Measurements from ENCODE around the gene FUS. TPM values are rescaled to one million over a fixed set of nuclear protein-coding genes. Genes with fewer than 3 reads are reported as not detected.
"Not testable (repeated sequence)": the region's sequence is repeated elsewhere in the genome, so short reads cannot be mapped to it uniquely, and the experiment has no call there.

The FUS gene
- total RNA-seq, 1 donor from 2014 or later: 874 TPM

GRCh38 chr16:31148896-31149295, 31.0 kb upstream of the FUS start:
- Mint-ChIP-seq H3K9me3 (no peaks in the 10 kb centered on the region), H3K4me3 (ENCODE audit: low read depth) (no peak overlapping the region), H3K27me3 (ENCODE audit: low read depth) (peaks cover 15% of the 10 kb centered on the region), H3K4me1 (ENCODE audit: low read depth) (no peaks in the 10 kb centered on the region), H3K27ac (no peak overlapping the region), H3K36me3 (ENCODE audit: low read depth) (no peaks in the 10 kb centered on the region)
- no peak for DNase-seq (ENCODE audit: low spot score)
- intact Hi-C loops (cut with micrococcal nuclease): no loop called here

DNA sequence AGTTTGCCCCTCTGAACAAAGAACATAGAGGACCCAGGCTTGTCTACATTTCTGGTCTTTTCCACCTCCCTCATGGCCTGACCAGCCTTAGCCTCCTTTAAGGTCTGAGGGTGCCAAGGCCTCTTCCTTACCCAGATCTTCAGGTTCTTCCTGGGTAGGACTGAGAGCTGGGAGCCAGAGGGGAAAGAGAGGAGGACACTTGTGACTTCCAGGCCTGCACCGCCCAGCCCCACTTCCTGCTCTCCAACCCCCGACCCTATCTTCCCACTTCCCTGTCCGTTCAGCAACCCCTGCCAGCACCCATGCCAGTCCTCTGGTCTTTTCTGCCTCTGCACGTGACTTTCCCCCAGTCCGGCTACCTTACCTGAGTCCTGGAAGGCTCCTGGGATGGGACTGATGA, 30.6 kb upstream of the FUS start:
- H3K27ac Mint-ChIP-seq: no peak overlapping the region
- intact Hi-C loops (cut with micrococcal nuclease): no loop called here
- no peaks in the 10 kb centered on the region for H3K9me3 Mint-ChIP-seq
- DNase-seq (ENCODE audit: low spot score): no peak
- no peaks in the 10 kb centered on the region for H3K36me3 Mint-ChIP-seq (ENCODE audit: low read depth)
- no peaks in the 10 kb centered on the region for H3K4me1 Mint-ChIP-seq (ENCODE audit: low read depth)
- peaks cover 15% of the 10 kb centered on the region for H3K27me3 Mint-ChIP-seq (ENCODE audit: low read depth)
- no peak overlapping the region for H3K4me3 Mint-ChIP-seq (ENCODE audit: low read depth)

- Mint-ChIP-seq H3K36me3 (ENCODE audit: low read depth) (no peaks in the 10 kb centered on the region), H3K4me3 (ENCODE audit: low read depth) (no peak within 1 kb of the TSS), H3K4me1 (ENCODE audit: low read depth) (no peaks in the 10 kb centered on the region), H3K27ac (no peak within 1 kb of the TSS), H3K9me3 (no peaks in the 10 kb centered on the region), H3K27me3 (ENCODE audit: low read depth) (peaks cover 15% of the 10 kb centered on the region)
- intact Hi-C loops (cut with micrococcal nuclease): no loop called here
- DNase-seq (ENCODE audit: low spot score): no peak
These were observed 29.7 kb upstream of the FUS start, which contains the start of gene PRSS36 for GRCh38 chr16:31149894-31150890. PRSS36 (minus strand) TSS chr16:31150066; CDS start chr16:31150035, 31 bp downstream.

DNA sequence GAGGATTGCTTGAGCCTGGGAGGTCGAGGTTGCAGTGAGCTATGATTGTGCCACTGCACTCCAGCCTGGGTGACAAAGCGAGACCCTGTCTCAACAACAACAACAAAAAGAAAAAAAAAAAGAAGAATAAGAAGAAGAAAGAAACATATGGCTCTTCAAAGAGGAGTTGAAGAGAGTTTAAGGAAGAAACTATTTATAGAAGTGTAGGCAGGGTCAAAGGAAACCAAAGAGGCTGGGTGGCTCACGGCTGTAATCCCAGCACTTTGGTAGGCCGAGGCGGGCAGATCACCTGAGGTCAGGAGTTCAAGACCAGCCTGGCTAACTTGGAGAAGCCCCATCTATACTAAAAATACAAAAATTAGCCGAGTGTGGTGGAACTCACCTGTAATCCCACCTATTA, 29.0 kb upstream of the FUS start:
- H3K4me3 Mint-ChIP-seq (ENCODE audit: low read depth); H3K4me1 Mint-ChIP-seq (ENCODE audit: low read depth); H3K9me3 Mint-ChIP-seq; H3K27ac Mint-ChIP-seq; DNase-seq (ENCODE audit: low spot score); H3K36me3 Mint-ChIP-seq (ENCODE audit: low read depth); intact Hi-C loops (cut with micrococcal nuclease): not testable (repeated sequence)
- H3K27me3 Mint-ChIP-seq (ENCODE audit: low read depth): peaks cover 15% of the 10 kb centered on the region

DNA sequence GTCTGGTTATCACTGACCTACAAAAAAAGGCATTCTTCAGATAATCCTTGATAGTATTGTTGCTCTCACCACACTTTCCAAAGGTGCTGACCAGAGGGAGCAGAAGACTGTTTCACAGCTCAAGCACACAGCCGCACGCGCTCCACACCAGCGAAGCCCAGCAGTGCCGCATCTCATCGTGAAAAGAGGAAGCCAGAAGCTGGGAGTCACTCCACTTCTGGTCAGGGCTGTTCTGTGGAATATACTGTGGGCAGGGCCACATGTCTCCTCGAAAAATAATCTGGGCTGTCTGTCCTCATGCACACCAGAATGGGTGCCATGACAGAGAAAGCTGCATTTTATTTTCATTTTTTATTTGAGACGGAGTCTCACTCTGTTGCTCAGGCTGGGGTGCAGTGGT, 22.8 kb upstream of the FUS start:
- intact Hi-C loops (cut with micrococcal nuclease): no loop called here
- Mint-ChIP-seq H3K4me1 (ENCODE audit: low read depth) (peaks cover 5% of the 10 kb centered on the region), H3K36me3 (ENCODE audit: low read depth) (no peaks in the 10 kb centered on the region), H3K27me3 (ENCODE audit: low read depth) (peaks cover 11% of the 10 kb centered on the region), H3K9me3 (no peaks in the 10 kb centered on the region), H3K4me3 (ENCODE audit: low read depth) (no peak overlapping the region), H3K27ac (no peak overlapping the region)
- no peak for DNase-seq (ENCODE audit: low spot score)

DNA sequence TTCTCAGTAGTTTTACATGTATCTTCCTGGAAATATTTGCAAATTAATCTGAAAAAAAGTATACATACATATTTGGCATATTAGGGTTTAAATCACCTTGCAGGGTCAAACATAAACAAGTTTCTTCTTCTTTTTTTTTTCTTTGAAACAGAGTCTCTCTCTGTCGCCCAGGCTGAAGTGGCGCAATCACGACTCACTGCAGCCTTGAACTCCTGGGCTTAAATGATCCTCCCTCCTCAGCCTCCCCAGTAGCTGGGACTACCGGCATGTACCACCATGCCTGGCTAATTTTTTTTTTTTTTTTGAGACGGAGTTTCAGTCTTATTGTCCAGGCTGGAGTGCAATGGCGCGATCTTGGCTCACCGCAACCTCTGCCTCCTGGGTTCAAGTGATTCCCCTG, 12.6 kb upstream of the FUS start:
- Mint-ChIP-seq H3K36me3 (ENCODE audit: low read depth) (no peaks in the 10 kb centered on the region), H3K27ac (no peak overlapping the region), H3K4me1 (ENCODE audit: low read depth) (no peaks in the 10 kb centered on the region), H3K4me3 (ENCODE audit: low read depth) (no peak overlapping the region), H3K9me3 (no peaks in the 10 kb centered on the region), H3K27me3 (ENCODE audit: low read depth) (no peaks in the 10 kb centered on the region)
- intact Hi-C loops (cut with micrococcal nuclease): no loop called here
- no peak for DNase-seq (ENCODE audit: low spot score)

GRCh38 chr16:31168848-31169247, 11.1 kb upstream of the FUS start:
- no peaks in the 10 kb centered on the region for H3K27me3 Mint-ChIP-seq (ENCODE audit: low read depth)
- no peaks in the 10 kb centered on the region for H3K4me1 Mint-ChIP-seq (ENCODE audit: low read depth)
- H3K9me3 Mint-ChIP-seq: no peaks in the 10 kb centered on the region
- DNase-seq (ENCODE audit: low spot score): no peak
- intact Hi-C loops (cut with micrococcal nuclease): no loop called here
- H3K4me3 Mint-ChIP-seq (ENCODE audit: low read depth): no peak overlapping the region
- H3K36me3 Mint-ChIP-seq (ENCODE audit: low read depth): no peaks in the 10 kb centered on the region
- H3K27ac Mint-ChIP-seq: no peak overlapping the region

DNA sequence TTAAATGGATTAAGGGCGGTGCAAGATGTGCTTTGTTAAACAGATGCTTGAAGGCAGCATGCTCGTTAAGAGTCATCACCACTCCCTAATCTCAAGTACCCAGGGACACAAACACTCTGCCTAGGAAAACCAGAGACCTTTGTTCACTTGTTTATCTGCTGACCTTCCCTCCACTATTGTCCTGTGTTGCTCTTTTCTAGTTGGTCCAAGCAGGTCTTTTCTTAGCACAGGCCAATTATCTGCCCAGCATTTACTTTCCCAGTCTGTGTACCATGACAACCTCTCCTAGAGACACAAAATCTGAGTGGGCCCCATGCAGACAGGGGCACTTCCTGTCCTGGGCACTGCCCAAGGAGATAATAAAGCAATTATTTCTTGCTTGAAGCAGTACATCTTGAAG, 9.9 kb upstream of the FUS start:
- DNase-seq (ENCODE audit: low spot score); H3K9me3 Mint-ChIP-seq; intact Hi-C loops (cut with micrococcal nuclease); H3K4me3 Mint-ChIP-seq (ENCODE audit: low read depth); H3K27me3 Mint-ChIP-seq (ENCODE audit: low read depth); H3K27ac Mint-ChIP-seq; H3K36me3 Mint-ChIP-seq (ENCODE audit: low read depth); H3K4me1 Mint-ChIP-seq (ENCODE audit: low read depth): not testable (repeated sequence)

GRCh38 chr16:31177136-31177535, 2.8 kb upstream of the FUS start:
- Mint-ChIP-seq H3K27me3 (ENCODE audit: low read depth) (no peaks in the 10 kb centered on the region), H3K9me3 (no peaks in the 10 kb centered on the region), H3K27ac (peak overlapping the region; percentile 67)

GRCh38 chr16:31179219-31179746, 656 bp upstream of the FUS start:
- H3K4me3 Mint-ChIP-seq (ENCODE audit: low read depth): peak overlapping the region; percentile 98
- H3K36me3 Mint-ChIP-seq (ENCODE audit: low read depth): peaks cover 37% of the 10 kb centered on the region
- peaks cover 35% of the 10 kb centered on the region for H3K4me1 Mint-ChIP-seq (ENCODE audit: low read depth)
- H3K27me3 Mint-ChIP-seq (ENCODE audit: low read depth): no peaks in the 10 kb centered on the region
- H3K27ac Mint-ChIP-seq: peak overlapping the region; percentile 95
- intact Hi-C loops (cut with micrococcal nuclease): loop anchor here (5.0 kb wide), 1 partner anchor 62 kb away; the partner anchor contains the start of gene KAT8
- no peaks in the 10 kb centered on the region for H3K9me3 Mint-ChIP-seq
- no peak for DNase-seq (ENCODE audit: low spot score)

More at GRCh38 chr16:31177136-31177535, 2.8 kb upstream of the FUS start:
- H3K4me3 Mint-ChIP-seq (ENCODE audit: low read depth): peak overlapping the region; percentile 6
- DNase-seq (ENCODE audit: low spot score): peak; percentile 47
- peaks cover 15% of the 10 kb centered on the region for H3K4me1 Mint-ChIP-seq (ENCODE audit: low read depth)
- intact Hi-C loops (cut with micrococcal nuclease): loop anchor here (5.0 kb wide), 1 partner anchor 60 kb away; the partner anchor contains the start of gene KAT8
- H3K36me3 Mint-ChIP-seq (ENCODE audit: low read depth): peaks cover 16% of the 10 kb centered on the region

DNA sequence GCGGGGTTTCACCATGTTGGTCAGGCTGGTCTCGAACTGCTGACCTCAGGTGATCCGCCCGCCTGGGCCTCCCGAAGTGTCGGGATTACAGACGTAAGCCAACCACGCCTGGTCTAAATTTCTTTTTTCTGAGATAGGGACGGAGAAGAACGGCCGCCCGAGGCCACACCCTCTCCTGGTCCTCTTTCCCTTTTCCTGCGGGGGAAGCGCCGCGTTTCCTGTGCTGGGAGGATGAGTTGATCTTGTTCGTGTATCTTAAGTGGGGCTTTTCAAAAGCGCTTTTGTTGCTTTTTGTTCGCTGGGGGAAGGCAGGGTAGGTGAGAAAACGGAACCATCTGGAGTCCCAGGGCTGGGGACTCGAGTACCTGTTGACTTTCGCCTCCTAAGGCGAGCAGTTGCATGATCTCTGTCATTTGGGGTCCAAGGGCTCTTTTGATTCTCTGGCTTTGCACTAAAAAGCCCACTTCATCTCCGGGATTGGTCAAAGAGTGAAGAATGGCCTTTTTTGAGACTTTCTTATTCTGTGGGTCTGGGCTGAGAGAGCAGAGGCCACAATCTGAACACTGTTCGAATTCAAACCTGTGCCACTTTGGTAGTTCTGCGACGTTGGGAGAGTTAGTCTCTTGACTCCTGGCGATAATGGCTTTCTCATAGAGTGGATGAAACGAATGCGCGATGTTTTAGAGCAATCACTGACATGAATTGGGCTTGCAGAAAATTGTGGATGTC, 1.3 kb downstream of the FUS start:
- H3K9me3 Mint-ChIP-seq: no peaks in the 10 kb centered on the region
- peak overlapping the region; percentile 98 for H3K4me3 Mint-ChIP-seq (ENCODE audit: low read depth)
- H3K36me3 Mint-ChIP-seq (ENCODE audit: low read depth): peaks cover 56% of the 10 kb centered on the region
- H3K4me1 Mint-ChIP-seq (ENCODE audit: low read depth): peaks cover 50% of the 10 kb centered on the region
- no peaks in the 10 kb centered on the region for H3K27me3 Mint-ChIP-seq (ENCODE audit: low read depth)
- peak overlapping the region; percentile 95 for H3K27ac Mint-ChIP-seq
- DNase-seq (ENCODE audit: low spot score): peak; percentile 38
- intact Hi-C loops (cut with micrococcal nuclease): loop anchor here (10.0 kb wide), 2 partner anchors 226 to 274 kb away; partner anchors contain the start of genes ARMC5 and SETD1A

GRCh38 chr16:31182391-31182790, 2.5 kb downstream of the FUS start:
- Mint-ChIP-seq H3K27ac (peak overlapping the region; percentile 19), H3K4me1 (ENCODE audit: low read depth) (peaks cover 54% of the 10 kb centered on the region), H3K9me3 (no peaks in the 10 kb centered on the region), H3K4me3 (ENCODE audit: low read depth) (peak overlapping the region; percentile 98), H3K36me3 (ENCODE audit: low read depth) (peaks cover 67% of the 10 kb centered on the region), H3K27me3 (ENCODE audit: low read depth) (no peaks in the 10 kb centered on the region)
- intact Hi-C loops (cut with micrococcal nuclease): loop anchor here (10.0 kb wide), 2 partner anchors 228 to 272 kb away; partner anchors contain the start of genes ARMC5 and SETD1A
- no peak for DNase-seq (ENCODE audit: low spot score)

All from activated T-helper 2 cell treated with anti-CD3 and anti-CD28 coated beads, Interferon-gamma antibody, Interleukin-2, Interleukin-4, amounts not matched to agents 10 μg/mL and 5 μg/mL and 100 μg/mL, durations not matched to agents 14 hours and 24 hours and 36 hours (primary cell).